Measurements from ENCODE around the gene TMEM125.

GRCh38 chr1:43255438-43256210, 14.2 kb upstream of the TMEM125 start:
- TF ChIP-seq CTCF (IDR thresholded peaks at IDR 0.05; ENCODE audit: insufficient read depth, low read length, poor library complexity, severe bottlenecking) (no peak), EZH2phosphoT487 (conservative IDR thresholded peaks at IDR 0.05; ENCODE audit: low read length) (no peak)

Measured in SU-DHL-6 (cell line).